Adrenal gland (tissue), 5 donors: ENCODE data around the gene WNT7B.

Experiments
- POLR2A ChIP-seq, 2 donors: fragments of 450-650 bp; IDR thresholded peaks; one replicate each; pipeline ENCODE4 v1.6.1; 2017; ENCODE audit warnings: antibody characterized with exemption in 2 of 2, mild to moderate bottlenecking in 2 of 2, moderate library complexity in 1 of 2
- TF ChIP-seq, protein P1 (sequence below), 6 experiments: fragments of 450-650 bp in 4 of 6; fragments of 200-600 bp in 2 of 6; sonication (generic) in 1 of 6; IDR thresholded peaks; 1 replicate in 5 of 6; 2 replicates in 1 of 6; pipeline versions ENCODE4 v1.5.1 to v1.8.0; 2016 to 2021; ENCODE audit warnings: antibody characterized with exemption in 6 of 6, mild to moderate bottlenecking in 2 of 6, moderate library complexity in 1 of 6
- donor health status: DM: no; HTN: no; CAD: no.

DNA sequence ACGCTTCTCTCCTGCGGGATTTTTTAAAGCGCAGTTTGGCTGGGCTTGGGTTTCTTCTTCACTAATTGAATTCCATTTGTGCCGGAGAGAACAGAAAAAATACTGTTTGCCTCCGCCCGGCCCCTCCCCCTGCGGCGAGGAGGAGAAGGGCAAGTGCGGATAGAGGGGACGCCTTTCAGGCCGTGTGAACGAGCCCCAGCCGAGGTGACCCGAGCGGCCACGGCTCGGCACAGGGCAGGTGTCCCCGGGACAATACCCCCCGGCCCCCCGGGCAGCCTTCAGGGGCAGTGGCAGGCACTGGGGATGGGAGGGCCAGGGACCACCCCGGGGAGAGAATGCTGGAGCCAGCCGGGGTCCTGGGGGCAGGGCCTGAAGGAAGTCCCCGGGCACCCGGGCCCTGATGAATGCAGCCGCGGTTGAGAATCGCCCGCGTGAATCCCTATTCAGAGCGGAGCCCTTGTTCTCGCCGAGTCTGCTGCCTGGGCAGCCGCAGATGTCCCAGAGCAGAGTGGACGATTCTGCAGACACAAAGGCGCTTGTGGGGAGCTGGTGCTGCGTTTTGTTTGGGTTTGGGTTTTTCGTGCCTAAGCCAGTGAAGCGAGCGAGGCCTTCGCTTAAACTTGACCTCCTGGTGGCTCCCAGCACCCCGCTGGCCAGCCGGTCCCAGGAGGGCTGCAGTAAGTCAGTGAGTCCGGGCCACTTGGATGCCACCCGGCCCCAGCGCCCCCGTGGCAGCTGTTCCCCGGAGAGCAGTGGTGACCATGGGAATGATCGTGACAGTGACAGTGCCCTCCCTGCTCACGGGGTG, 96.0 kb downstream of the WNT7B start:
- TF ChIP-seq, protein P1, sequence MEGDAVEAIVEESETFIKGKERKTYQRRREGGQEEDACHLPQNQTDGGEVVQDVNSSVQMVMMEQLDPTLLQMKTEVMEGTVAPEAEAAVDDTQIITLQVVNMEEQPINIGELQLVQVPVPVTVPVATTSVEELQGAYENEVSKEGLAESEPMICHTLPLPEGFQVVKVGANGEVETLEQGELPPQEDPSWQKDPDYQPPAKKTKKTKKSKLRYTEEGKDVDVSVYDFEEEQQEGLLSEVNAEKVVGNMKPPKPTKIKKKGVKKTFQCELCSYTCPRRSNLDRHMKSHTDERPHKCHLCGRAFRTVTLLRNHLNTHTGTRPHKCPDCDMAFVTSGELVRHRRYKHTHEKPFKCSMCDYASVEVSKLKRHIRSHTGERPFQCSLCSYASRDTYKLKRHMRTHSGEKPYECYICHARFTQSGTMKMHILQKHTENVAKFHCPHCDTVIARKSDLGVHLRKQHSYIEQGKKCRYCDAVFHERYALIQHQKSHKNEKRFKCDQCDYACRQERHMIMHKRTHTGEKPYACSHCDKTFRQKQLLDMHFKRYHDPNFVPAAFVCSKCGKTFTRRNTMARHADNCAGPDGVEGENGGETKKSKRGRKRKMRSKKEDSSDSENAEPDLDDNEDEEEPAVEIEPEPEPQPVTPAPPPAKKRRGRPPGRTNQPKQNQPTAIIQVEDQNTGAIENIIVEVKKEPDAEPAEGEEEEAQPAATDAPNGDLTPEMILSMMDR (IDR thresholded peaks at IDR 0.05), result no peak
- no peak for TF ChIP-seq POLR2A (IDR thresholded peaks at IDR 0.05)
